GM11168 (cell line): ENCODE data around the gene PDE8B.

Experiments used
- in situ Hi-C: fragments of 300-500 bp; cut with MboI; formaldehyde crosslinking; loops from one replicate; pipeline ENCODE4 v1.12.0; 2022; ENCODE audit warnings: low sequenced_read_pairs; ENCODE audit not compliant: unreplicated experiment

The PDE8B gene

DNA sequence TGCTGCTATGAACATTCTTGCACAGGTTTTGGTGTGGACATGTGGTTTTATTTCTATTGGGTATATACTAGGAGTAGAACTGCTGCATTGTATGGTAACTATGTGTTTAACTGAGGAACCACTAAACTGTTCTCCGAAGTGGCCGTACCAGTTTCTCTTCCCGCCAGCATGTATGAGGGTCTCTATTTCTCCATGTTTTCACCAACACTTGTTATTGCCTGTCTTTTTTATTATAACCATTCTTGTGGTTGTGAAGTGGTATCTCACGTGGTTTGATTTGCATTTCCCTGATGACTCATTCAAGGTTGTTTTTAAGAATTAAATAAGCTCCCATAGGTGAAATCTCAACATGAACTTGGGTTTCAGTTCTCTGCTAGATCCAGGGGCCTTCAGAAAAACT is 19.4 kb downstream of the PDE8B start:
- in situ Hi-C loops, result no loop called here

GRCh38 chr5:77230727-77231470 is 20.4 kb downstream of the PDE8B start:
- in situ Hi-C loops, result no loop called here

DNA sequence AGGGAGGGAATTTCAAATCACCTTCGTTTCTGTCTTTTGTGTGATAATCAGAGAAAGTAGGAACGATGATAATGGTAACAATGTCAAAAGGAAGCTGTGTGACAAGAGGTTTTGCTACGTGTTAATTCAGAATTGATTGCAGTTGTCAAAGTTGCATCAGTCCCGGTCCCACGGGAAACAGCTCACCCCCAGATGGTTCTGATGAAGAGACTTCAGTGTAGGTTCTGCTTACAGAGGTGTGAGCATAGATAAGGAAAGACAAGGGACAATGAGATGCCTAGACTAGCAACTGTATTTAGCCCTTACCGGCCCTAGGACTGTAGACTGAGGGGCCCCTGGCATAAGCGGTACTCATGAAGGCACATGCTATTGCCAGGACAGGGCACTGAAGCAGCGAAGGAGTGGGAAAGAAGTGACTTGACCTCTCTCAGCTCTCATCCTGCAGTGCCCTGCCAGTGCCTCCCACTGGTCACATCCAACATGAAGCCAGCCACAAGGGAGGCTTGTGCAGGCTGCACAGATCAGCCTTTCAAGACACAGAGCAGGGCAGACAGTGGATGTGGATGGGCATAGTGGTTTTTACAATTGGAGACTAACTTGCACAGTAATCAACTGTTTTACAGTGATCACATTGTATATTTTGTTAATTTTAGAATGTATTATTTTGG is 21.1 kb downstream of the PDE8B start:
- in situ Hi-C loops, result no loop called here

GRCh38 chr5:77232574-77233358 is 22.3 kb downstream of the PDE8B start:
- in situ Hi-C loops, result no loop called here

DNA sequence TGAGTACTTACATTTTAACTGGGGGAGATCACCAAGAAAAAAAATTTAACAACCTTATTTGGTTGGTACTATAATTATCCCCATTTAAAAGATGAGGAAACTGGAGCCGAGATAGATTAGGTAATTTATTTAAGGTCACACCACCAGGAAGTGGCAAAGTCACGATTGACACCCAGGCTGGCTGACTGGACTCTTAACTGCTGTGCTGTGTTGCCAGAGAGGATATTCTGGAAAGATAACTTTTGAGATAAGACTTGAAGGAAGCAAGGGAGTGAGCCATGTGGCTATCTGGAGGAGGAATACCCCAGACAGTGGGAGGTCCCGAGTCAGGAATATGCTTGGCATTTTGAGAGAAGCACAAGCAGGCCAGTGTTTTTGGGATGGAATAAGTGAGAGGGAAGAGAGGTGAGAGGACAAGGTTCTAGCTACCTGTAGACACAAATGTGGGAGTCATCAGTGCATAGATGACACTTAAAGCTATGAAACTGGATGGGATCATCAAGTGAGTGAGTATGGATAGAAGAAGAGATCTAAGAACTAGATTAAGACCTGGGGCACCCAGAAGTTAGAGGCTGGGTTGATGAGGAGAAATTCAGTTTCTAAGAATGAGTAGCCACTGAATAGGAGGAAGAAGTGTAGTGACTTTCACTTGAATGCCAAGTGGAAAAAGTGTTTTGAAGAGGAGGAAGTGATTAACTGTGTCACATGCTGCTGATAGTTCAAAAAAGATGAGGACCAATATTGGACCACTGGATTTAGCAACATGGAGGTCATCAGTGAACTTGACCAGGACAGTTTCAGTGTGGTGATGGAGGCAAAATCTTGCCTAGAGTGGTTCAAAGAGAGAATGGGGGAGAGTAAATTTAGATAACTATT is 25.6 kb downstream of the PDE8B start:
- in situ Hi-C loops, result no loop called here

GRCh38 chr5:77239126-77239741 is 28.8 kb downstream of the PDE8B start:
- in situ Hi-C loops, result no loop called here

DNA sequence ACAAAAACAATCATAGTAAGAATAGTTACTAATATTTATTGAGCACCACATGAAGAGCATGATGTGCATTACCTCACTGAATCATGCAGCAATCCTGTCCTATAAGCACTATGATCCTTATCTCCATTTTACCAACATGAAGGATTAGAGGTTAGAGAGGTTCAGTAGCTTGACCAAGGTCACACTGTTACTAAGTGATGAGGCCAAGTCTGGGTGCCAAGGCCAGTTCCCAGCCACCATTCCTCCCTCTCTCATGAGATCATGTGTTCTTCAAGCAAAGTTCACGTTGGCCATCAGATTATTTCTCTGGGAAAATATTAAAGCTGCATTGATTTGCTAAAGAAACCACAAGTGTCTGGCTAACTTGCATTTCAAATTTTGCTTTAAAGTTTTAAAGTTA is 31.0 kb downstream of the PDE8B start:
- in situ Hi-C loops, result no loop called here

DNA sequence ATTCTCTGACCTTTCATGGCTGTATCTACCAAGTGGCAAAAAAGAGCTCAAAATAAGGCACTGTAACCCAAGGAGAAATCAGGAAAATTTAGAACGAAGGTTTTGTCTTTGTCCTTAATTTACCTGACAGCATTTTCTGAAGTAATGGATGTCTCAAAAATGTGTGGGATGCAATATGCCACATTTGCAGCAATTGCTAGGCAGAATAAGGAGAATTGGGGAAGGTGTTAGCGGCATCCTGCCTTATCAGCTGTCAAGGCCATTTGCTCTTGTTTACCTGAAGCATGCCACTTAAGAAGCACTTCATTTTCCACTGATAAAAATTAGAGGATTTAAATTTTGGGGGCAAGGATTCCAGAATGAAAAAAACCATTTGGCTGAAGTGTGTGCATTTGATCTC is 39.0 kb downstream of the PDE8B start:
- in situ Hi-C loops, result no loop called here

- in situ Hi-C loops, result no loop called here
Measured at GRCh38 chr5:77250021-77250420, 39.5 kb downstream of the PDE8B start.

GRCh38 chr5:77251921-77252320 is 41.4 kb downstream of the PDE8B start:
- in situ Hi-C loops, result no loop called here

DNA sequence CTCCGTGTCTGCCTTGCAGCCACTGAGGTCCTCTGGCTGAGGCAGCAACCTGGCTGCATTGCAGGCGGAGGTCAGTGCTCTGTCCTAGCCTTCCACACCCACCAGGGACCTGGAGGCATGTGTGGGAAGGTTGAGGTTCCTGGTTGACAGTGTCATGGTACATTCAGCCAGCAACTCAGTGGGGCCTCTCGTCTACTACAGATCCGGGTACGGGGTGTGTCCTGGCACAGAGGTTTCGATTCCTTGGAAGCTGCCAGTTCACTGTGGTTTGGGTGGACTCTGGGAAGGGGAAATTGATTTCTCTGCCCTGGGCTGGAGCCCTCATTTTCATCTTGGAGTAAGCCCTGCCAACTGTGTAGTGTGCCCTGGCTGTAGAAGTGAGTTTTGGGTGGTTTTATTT is 45.1 kb downstream of the PDE8B start:
- in situ Hi-C loops, result no loop called here

DNA sequence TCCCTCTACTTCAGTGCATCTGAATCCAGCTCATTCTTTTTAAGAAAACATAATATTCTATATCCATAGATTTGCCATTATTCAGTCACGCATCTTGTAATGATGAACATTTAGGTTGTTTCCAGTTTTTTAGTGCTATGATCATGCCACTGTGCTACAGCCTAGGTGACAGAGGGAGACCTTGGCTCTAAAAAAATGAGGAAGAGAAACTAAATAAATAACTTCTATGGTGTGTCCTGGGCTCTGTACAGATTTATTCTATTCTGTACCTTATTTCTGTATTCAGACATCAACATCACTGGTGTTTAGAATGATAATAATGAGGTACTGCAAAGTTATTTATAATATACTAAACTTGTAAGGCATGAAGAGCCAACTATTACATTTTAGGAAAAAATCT is 45.9 kb downstream of the PDE8B start:
- in situ Hi-C loops, result no loop called here

GRCh38 chr5:77258652-77259051 is 48.2 kb downstream of the PDE8B start:
- in situ Hi-C loops, result no loop called here

DNA sequence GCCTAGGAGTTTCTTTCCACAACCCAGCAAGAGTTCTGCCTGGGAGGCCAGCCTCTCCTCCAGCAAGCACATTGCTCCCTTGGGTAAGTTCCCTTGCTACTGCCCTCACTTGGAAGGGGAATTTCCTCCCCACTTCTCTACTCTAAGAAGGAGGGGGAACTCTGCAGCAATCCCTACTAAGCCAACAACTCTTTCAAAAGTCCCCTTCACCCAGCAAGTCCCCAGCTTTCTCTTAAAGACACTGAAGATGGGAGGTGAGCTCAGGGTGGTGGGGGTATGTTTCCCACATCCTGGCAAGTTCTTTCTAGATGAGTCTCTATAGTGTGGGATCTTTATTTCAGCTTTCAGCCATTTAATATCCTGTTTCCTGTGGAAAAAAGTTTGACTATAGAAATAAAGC is 49.0 kb downstream of the PDE8B start:
- in situ Hi-C loops, result no loop called here

DNA sequence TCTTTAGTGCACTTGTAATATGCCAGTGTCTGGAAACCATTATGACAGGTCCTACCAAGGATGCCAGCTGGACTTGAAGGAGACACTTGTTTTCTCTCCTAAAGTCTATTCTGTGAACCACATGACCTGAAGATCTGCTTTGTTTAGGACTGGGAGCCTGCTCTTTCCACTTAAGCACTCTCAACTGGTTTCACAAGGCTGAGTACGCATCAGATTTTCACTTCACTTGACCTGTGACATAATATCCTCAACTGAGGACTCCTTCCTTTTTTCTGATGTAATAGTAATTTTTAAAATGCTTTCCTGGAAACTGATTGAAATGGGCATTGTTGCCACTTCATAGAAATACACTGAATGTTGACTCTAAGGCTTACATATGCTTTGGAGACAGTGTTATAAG is 52.2 kb downstream of the PDE8B start:
- in situ Hi-C loops, result no loop called here

- in situ Hi-C loops, result no loop called here
Measured at GRCh38 chr5:77266291-77266690, 55.8 kb downstream of the PDE8B start.

- in situ Hi-C loops, result no loop called here
Measured at GRCh38 chr5:77267496-77267895, 57.0 kb downstream of the PDE8B start.

DNA sequence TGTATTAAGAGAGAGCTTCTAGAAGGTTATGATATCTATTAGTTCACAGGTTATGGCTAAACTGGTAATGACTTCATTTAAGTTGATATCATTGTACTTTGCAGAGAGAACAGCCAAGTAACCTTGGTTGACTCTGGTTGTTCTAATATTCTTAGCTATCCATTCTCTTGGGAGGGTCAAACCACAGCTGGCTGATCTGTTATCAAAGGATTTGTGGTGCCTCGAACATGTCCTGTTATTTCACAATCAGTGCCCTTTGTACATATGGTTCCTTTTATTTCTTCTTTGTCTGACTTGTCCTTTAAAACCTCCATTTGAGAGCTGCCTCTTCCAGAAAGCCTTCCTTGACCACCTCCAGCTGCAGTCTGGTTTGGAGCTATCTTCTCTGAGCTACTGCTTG is 61.7 kb downstream of the PDE8B start:
- in situ Hi-C loops, result no loop called here

DNA sequence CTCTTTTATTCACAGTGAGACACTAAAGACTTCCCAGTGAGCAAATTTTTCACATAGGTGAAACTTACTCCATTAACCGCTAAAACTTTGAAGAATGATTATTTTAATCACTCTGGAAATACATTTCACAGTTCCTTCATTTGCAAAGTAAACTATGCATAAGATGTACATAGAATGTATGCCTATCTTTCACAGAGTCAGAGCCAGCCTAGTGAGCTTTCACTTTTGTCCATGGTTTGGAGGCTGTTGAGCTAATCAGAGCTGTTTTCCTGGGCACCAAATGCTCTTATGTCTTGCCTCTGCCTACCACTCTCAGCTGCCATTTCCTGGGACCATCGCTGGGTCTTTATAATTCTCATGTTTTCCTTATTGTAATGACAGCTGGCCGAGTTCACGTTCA is 67.3 kb downstream of the PDE8B start:
- in situ Hi-C loops, result no loop called here

GRCh38 chr5:77280036-77280435 is 69.6 kb downstream of the PDE8B start:
- in situ Hi-C loops, result no loop called here
